Measurements from ENCODE around the gene TMEM176A.

GRCh38 chr7:150850273-150850672 is 49.7 kb downstream of the TMEM176A start:
- TF ChIP-seq CTCF (IDR thresholded peaks at IDR 0.05): no peak
- TF ChIP-seq REST (IDR thresholded peaks at IDR 0.05; ENCODE audit: insufficient read depth in 1 of 2, low read depth in 2 of 2, low read length in 1 of 2): no peak
- no peak for TF ChIP-seq POLR2AphosphoS5 (IDR thresholded peaks at IDR 0.05; ENCODE audit: low read depth, low read length)
- TF ChIP-seq SIN3A (IDR thresholded peaks at IDR 0.05; ENCODE audit: borderline replicate concordance, insufficient read depth, low read depth, low read length): no peak
